GM18861 (cell line): Measurements from ENCODE around the gene OAF.

Experiments used
- ATAC-seq: cut with Tn5 transposase; IDR thresholded peaks from one replicate; pipeline ENCODE4 v1.9.1; 2021; ENCODE audit not compliant: unreplicated experiment

Gene OAF

GRCh38 chr11:120220747-120221037 is 9.9 kb downstream of the OAF start:
- no peak for ATAC-seq

- no peak for ATAC-seq
Measured at GRCh38 chr11:120221115-120221752, 10.4 kb downstream of the OAF start.

- no peak for ATAC-seq
Measured at GRCh38 chr11:120222916-120223315, 12.1 kb downstream of the OAF start.

- ATAC-seq = no peak
Measured at GRCh38 chr11:120223793-120224192, 13.0 kb downstream of the OAF start.

GRCh38 chr11:120224361-120224760 is 13.5 kb downstream of the OAF start:
- ATAC-seq = no peak

- no peak for ATAC-seq
Measured at GRCh38 chr11:120224972-120225909, 14.4 kb downstream of the OAF start.

- no peak for ATAC-seq
Measured at GRCh38 chr11:120226242-120226641, 15.4 kb downstream of the OAF start.

- no peak for ATAC-seq
Measured at GRCh38 chr11:120226714-120227113, 15.9 kb downstream of the OAF start.

- no peak for ATAC-seq
Measured at GRCh38 chr11:120227228-120227852, 16.5 kb downstream of the OAF start.

- ATAC-seq = no peak
Measured at GRCh38 chr11:120228794-120229384, 18.1 kb downstream of the OAF start.

GRCh38 chr11:120229451-120230424 is 18.9 kb downstream of the OAF start:
- ATAC-seq = no peak

GRCh38 chr11:120230433-120231071 is 19.7 kb downstream of the OAF start:
- ATAC-seq = no peak

- no peak for ATAC-seq
Measured at GRCh38 chr11:120231963-120232362, 21.1 kb downstream of the OAF start.

GRCh38 chr11:120233207-120233803 is 22.5 kb downstream of the OAF start:
- no peak for ATAC-seq

GRCh38 chr11:120235024-120235628 is 24.3 kb downstream of the OAF start:
- ATAC-seq = no peak

- ATAC-seq = no peak
Measured at GRCh38 chr11:120236169-120237107, 25.6 kb downstream of the OAF start.

GRCh38 chr11:120238968-120239620 is 28.3 kb downstream of the OAF start:
- no peak for ATAC-seq
